H1 (cell line): Measurements from ENCODE around the gene DICER1. TPM values are rescaled to one million over a fixed set of nuclear protein-coding genes. Genes with fewer than 3 reads are reported as not detected.

Experiments
- CTCF ChIA-PET: fragments of 300-600 bp; sonication (Branson Sonifier 250); formaldehyde crosslinking; loops from one replicate; lab custom pipeline; 2021; ENCODE audit not compliant: partially characterized antibody; lab: Charles Lee
- POLR2A ChIA-PET: fragments of 300-600 bp; sonication (Branson Sonifier 250); formaldehyde crosslinking; loops from one replicate; lab custom pipeline; 2021; ENCODE audit warnings: inconsistent platforms; ENCODE audit not compliant: partially characterized antibody; lab: Charles Lee
- DNase-seq, 2 experiments: peaks; one replicate each; pipeline versions ENCODE4 v3.0.0 to v3.0.0-alpha.2; 2010 to 2022; ENCODE audit warnings: low spot score in 2 of 2, low read depth in 1 of 2, mixed read lengths in 1 of 2
- FAIRE-seq: peaks from 2 replicates; lab custom pipeline; 2011; peaks lifted over from hg19 to GRCh38; lab: Jason Lieb, UNC
- H2AFZ ChIP-seq: 2 replicates; pipeline ENCODE4 v1.8.1; 2012; ENCODE audit warnings: low read length, inconsistent platforms
- H2AK5ac ChIP-seq: 2 replicates; pipeline ENCODE4 v1.6.1; 2013; ENCODE audit warnings: low read depth, low read length
- H2BK120ac ChIP-seq: replicated peaks from 2 replicates; pipeline ENCODE3; 2013; ENCODE audit warnings: low read depth, low read length, inconsistent platforms
- H2BK12ac ChIP-seq: 2 replicates; pipeline ENCODE4 v1.6.1; 2013; ENCODE audit warnings: low read depth, low read length
- H2BK15ac ChIP-seq: 2 replicates; pipeline ENCODE4 v1.6.1; 2013; ENCODE audit warnings: low read length
- H2BK20ac ChIP-seq: 2 replicates; pipeline ENCODE4 v1.6.1; 2013; ENCODE audit warnings: low read length
- H2BK5ac ChIP-seq: 2 replicates; pipeline ENCODE4 v1.6.1; 2013; ENCODE audit warnings: low read depth, low read length
- H3K14ac ChIP-seq: 2 replicates; pipeline ENCODE4 v1.6.1; 2013; ENCODE audit warnings: inconsistent platforms; ENCODE audit not compliant: insufficient read length
- H3K18ac ChIP-seq: 2 replicates; pipeline ENCODE4 v1.6.1; 2013; ENCODE audit warnings: low read length; ENCODE audit errors: extremely low read depth
- H3K23ac ChIP-seq: 2 replicates; pipeline ENCODE4 v1.6.1; 2013; ENCODE audit warnings: inconsistent platforms; ENCODE audit not compliant: insufficient read length
- H3K23me2 ChIP-seq: 2 replicates; pipeline ENCODE4 v1.6.1; 2013; ENCODE audit warnings: low read depth, low read length
- H3K27ac ChIP-seq: 2 replicates; pipeline ENCODE4 v1.6.1; 2011; ENCODE audit warnings: low read depth, low read length, inconsistent platforms
- H3K27me3 ChIP-seq, 4 experiments: replicated peaks in 1 of 4; 1 replicate in 1 of 4; 2 replicates in 3 of 4; pipeline versions ENCODE4 v1.6.1 to v1.8.1; 2011 to 2013; ENCODE audit warnings: low read length in 3 of 4, mild to moderate bottlenecking in 3 of 4, inconsistent platforms in 2 of 4, mixed read lengths in 2 of 4, moderate library complexity in 1 of 4; ENCODE audit not compliant: control insufficient read depth in 3 of 4, insufficient read depth in 3 of 4; ENCODE audit errors: extremely low read depth in 1 of 4
- H3K36me3 ChIP-seq, 4 experiments: 2 replicates each; pipeline versions ENCODE4 v1.6.1 to v1.8.1; 2011 to 2013; ENCODE audit warnings: mild to moderate bottlenecking in 4 of 4, low read length in 3 of 4, moderate library complexity in 2 of 4, control low read depth in 1 of 4, inconsistent platforms in 1 of 4; ENCODE audit not compliant: insufficient read depth in 4 of 4, control insufficient read depth in 2 of 4
- H3K4ac ChIP-seq: replicated peaks from 2 replicates; pipeline ENCODE3; 2013; ENCODE audit warnings: low read length, low read depth, mixed read lengths, inconsistent platforms; ENCODE audit not compliant: insufficient read length
- H3K4me1 ChIP-seq, 4 experiments: replicated peaks in 1 of 4; 1 replicate in 1 of 4; 2 replicates in 3 of 4; pipeline versions ENCODE4 v1.6.1 to v1.8.1; 2011 to 2013; ENCODE audit warnings: low read length in 3 of 4, inconsistent platforms in 2 of 4, mixed read lengths in 1 of 4; ENCODE audit not compliant: insufficient read depth in 4 of 4, control insufficient read depth in 3 of 4
- H3K4me2 ChIP-seq, 2 experiments: 2 replicates each; pipeline versions ENCODE4 v1.6.1 to v1.8.1; 2011 to 2013; ENCODE audit warnings: low read depth in 2 of 2, low read length in 2 of 2, control low read depth in 1 of 2, inconsistent platforms in 1 of 2, mild to moderate bottlenecking in 1 of 2; ENCODE audit not compliant: insufficient read depth in 1 of 2
- H3K4me3 ChIP-seq, 4 experiments: fragments of 200-600, 300-600 bp in 1 of 4; sonication (generic), shearing (Covaris generic), sonication (Bioruptor Twin) in 1 of 4; 2 replicates each; pipeline versions ENCODE4 v1.5.1 to v1.8.1; 2011 to 2016; ENCODE audit warnings: low read length in 4 of 4, low read depth in 3 of 4, control low read depth in 2 of 4, inconsistent platforms in 2 of 4, mild to moderate bottlenecking in 2 of 4, mixed read lengths in 1 of 4, moderate library complexity in 1 of 4; ENCODE audit not compliant: insufficient read depth in 2 of 4; ENCODE audit errors: extremely low read depth in 1 of 4
- H3K56ac ChIP-seq: replicated peaks from 2 replicates; pipeline ENCODE3; 2013; ENCODE audit warnings: low read depth, mild to moderate bottlenecking, mixed read lengths, low read length, inconsistent platforms; ENCODE audit not compliant: insufficient read length
- H3K79me1 ChIP-seq: 2 replicates; pipeline ENCODE4 v1.6.1; 2013; ENCODE audit warnings: low read depth, low read length, control low read depth
- H3K79me2 ChIP-seq, 2 experiments: 2 replicates each; pipeline versions ENCODE4 v1.6.1 to v1.8.1; 2012 to 2013; ENCODE audit warnings: low read length in 2 of 2, mild to moderate bottlenecking in 2 of 2, inconsistent platforms in 1 of 2; ENCODE audit not compliant: insufficient read depth in 2 of 2, control insufficient read depth in 1 of 2
- H3K9ac ChIP-seq, 4 experiments: replicated peaks in 1 of 4; 1 replicate in 1 of 4; 2 replicates in 3 of 4; pipeline versions ENCODE4 v1.6.1 to v1.8.1; 2011 to 2013; ENCODE audit warnings: low read depth in 3 of 4, low read length in 3 of 4, control low read depth in 2 of 4, mild to moderate bottlenecking in 2 of 4, moderate library complexity in 2 of 4, inconsistent platforms in 1 of 4; ENCODE audit errors: extremely low read depth in 1 of 4
- H3K9me3 ChIP-seq, 2 experiments: 2 replicates each; pipeline versions ENCODE4 v1.6.1 to v1.8.1; 2012 to 2013; ENCODE audit warnings: mild to moderate bottlenecking in 2 of 2, moderate library complexity in 2 of 2, control low read depth in 1 of 2, inconsistent platforms in 1 of 2, low read depth in 1 of 2, low read length in 1 of 2, mixed read lengths in 1 of 2; ENCODE audit not compliant: insufficient read depth in 2 of 2
- H4K20me1 ChIP-seq, 2 experiments: replicated peaks in 1 of 2; 2 replicates each; pipeline versions ENCODE3 to v1.8.1; 2011 to 2013; ENCODE audit warnings: inconsistent platforms in 2 of 2, low read length in 2 of 2, mild to moderate bottlenecking in 1 of 2; ENCODE audit not compliant: insufficient read depth in 2 of 2, control insufficient read depth in 1 of 2
- H4K5ac ChIP-seq: 2 replicates; pipeline ENCODE4 v1.6.1; 2013; ENCODE audit warnings: low read length, low read depth, mixed read lengths, inconsistent platforms; ENCODE audit not compliant: insufficient read length
- H4K8ac ChIP-seq: 2 replicates; pipeline ENCODE4 v1.8.0; 2013; ENCODE audit warnings: mild to moderate bottlenecking, moderate library complexity, low read length, inconsistent platforms; ENCODE audit not compliant: insufficient read depth; ENCODE audit errors: extremely low read depth
- H4K91ac ChIP-seq: replicated peaks from 2 replicates; pipeline ENCODE3; 2013; ENCODE audit warnings: low read length, mixed read lengths, inconsistent platforms; ENCODE audit not compliant: insufficient read length
- ASH2L ChIP-seq: fragments of 200-600, 300-600 bp; sonication (generic); IDR thresholded peaks from one replicate; pipeline ENCODE4 v1.7.1; 2017; ENCODE audit warnings: low read length
- EGR1 ChIP-seq: IDR thresholded peaks from 2 replicates; pipeline ENCODE4 v1.6.1; 2011; ENCODE audit warnings: low read depth, low read length, borderline replicate concordance
- polyA plus RNA-seq, 7 experiments: library from polyadenylated mRNA; depleted of rRNA in 3 of 7; stranded (reverse) in 5 of 7; unstranded in 2 of 7; fragments of >200 nt in 5 of 7; fragments of 200-250 nt in 2 of 7; gene quantifications; 1 replicate in 5 of 7; 2 replicates in 1 of 7; 4 replicates in 1 of 7; pipeline versions ENCODE4 v1.2.1 to v1.2.3, GENCODE V29; 2011 to 2013; ENCODE audit warnings: missing spikeins in 2 of 7, mixed read lengths in 2 of 7
- total RNA-seq: library from RNA; stranded (reverse); fragmentation: NEBNext Ultra II Directional; extraction: Animal tissue kit (Norgen Biotek cat#: 25700); gene quantifications from 2 replicates; pipeline ENCODE4 v1.2.1, GENCODE V29; 2021

The DICER1 gene
- total and polyA plus RNA-seq, 2 of the 8 experiments (the other 6 are each of a cell fraction or from before 2014, with no cell fraction given): 11.9 to 61.8 TPM

GRCh38 chr14:95137164-95137803 is 20.0 kb downstream of the DICER1 start:
- Histone ChIP-seq H2BK120ac (no peak overlapping the region), H3K27me3 (no peaks in the 10 kb centered on the region), H3K79me1 (0 out of 2 replicates have a peak, but pooled peaks cover 2% of the 10 kb centered on the region), H3K4me1 (peaks cover 2 to 14% (median 6%) of the 10 kb centered on the region in 4 experiments; a peak in 4 of 7 replicates), H3K4ac (no peak overlapping the region), H4K5ac (no peak overlapping the region), H3K9me3 (no peaks in the 10 kb centered on the region), H3K14ac (no peak overlapping the region), H3K27ac (no peak overlapping the region), H2BK12ac (0 out of 2 replicates have a peak overlapping the region, but pooled peaks have one; percentile 21), H3K23me2 (no peaks in the 10 kb centered on the region; the same call in 1 of the 2 replicates), H3K56ac (no peak overlapping the region), H2AFZ (no peak overlapping the region), H2AK5ac (no peak overlapping the region), H2BK5ac (no peak overlapping the region), H3K79me2 (peaks cover 6 to 81% of the 10 kb centered on the region in 2 experiments; a peak in 3 of 4 replicates), H4K20me1 (peaks cover 2 to 4% of the 10 kb centered on the region in 2 experiments), H3K36me3 (peaks cover 0 to 4% (median 0%) of the 10 kb centered on the region in 4 experiments; a peak in 1 of 8 replicates), H3K4me2 (no peak overlapping the region), H4K8ac (no peak overlapping the region), H3K23ac (no peak overlapping the region), H3K4me3 (no peak overlapping the region), H2BK20ac (no peak overlapping the region), H3K9ac (no peak overlapping the region), H4K91ac (no peak overlapping the region), H2BK15ac (no peak overlapping the region), H3K18ac (no peak overlapping the region)
- no peak for DNase-seq
- no peak for TF ChIP-seq ASH2L
- TF ChIP-seq EGR1: 0 out of 2 replicates have a peak, but pooled peaks have one; percentile 9
- ChIA-PET CTCF (interaction anchor here (0.9 kb wide), 1 partner anchor 18 kb away, joined by 4 read pairs; no protein-coding TSS in a partner anchor), POLR2A (interaction anchor here (0.7 to 1.5 kb wide), 5 partner anchors 19 to 535 kb away, joined by 3 to 5 read pairs (median 3); partner anchors contain the start of genes DICER1 and GSC)
- FAIRE-seq: no peak
